ENCODE data around the gene FEM1A. TPM values are rescaled to one million over a fixed set of nuclear protein-coding genes. Genes with fewer than 3 reads are reported as not detected.
"Not testable (repeated sequence)": the region's sequence is repeated elsewhere in the genome, so short reads cannot be mapped to it uniquely, and the experiment has no call there.

The FEM1A gene
- total RNA-seq, 1 experiment from 2014 or later = 17.7 TPM

GRCh38 chr19:4776436-4777211 is 14.9 kb upstream of the FEM1A start:
- BruUV-seq (replicated peaks) = no TSS peak
- H3K36me3 ChIP-seq (ENCODE audit: control insufficient read depth in 1 of 2, insufficient read depth in 2 of 2, low read length in 2 of 2) = no peaks in the 10 kb centered on the region
- no peak for ATAC-seq
- H3K9me2 ChIP-seq (ENCODE audit: insufficient read depth) = no peaks in the 10 kb centered on the region
- H3K4me2 ChIP-seq (ENCODE audit: low read length) = no peak overlapping the region
- no peaks in the 10 kb centered on the region for H3K79me2 ChIP-seq (ENCODE audit: insufficient read depth, low read length)
- H3K27me3 ChIP-seq (ENCODE audit: insufficient read depth, low read length) = 0 out of 2 replicates have a peak, but pooled peaks cover 4% of the 10 kb centered on the region
- no peak for TF ChIP-seq CEBPB (IDR thresholded peaks at IDR 0.05; ENCODE audit: low read depth)
- no peak for TF ChIP-seq MAX (IDR thresholded peaks at IDR 0.05)
- TF ChIP-seq REST (IDR thresholded peaks at IDR 0.05; ENCODE audit: low read depth) = no peak
- no peak for TF ChIP-seq SRF (IDR thresholded peaks at IDR 0.05; ENCODE audit: low read depth)
- no peak for TF ChIP-seq POLR2A (IDR thresholded peaks at IDR 0.05; ENCODE audit: borderline replicate concordance, extremely low read depth, insufficient read depth, insufficient read length)
- TF ChIP-seq ATF3 (IDR thresholded peaks at IDR 0.05) = no peak
- TF ChIP-seq ZNF274 (IDR thresholded peaks at IDR 0.05; ENCODE audit: low read depth, low read length) = no peak
- intact Hi-C loops (cut with micrococcal nuclease) = no loop called here
- peaks cover 0 to 5% of the 10 kb centered on the region in 2 experiments; a peak in 1 of 4 replicates for H3K9me3 ChIP-seq (ENCODE audit: control insufficient read depth in 1 of 2, insufficient read depth in 1 of 2, low read depth in 1 of 2, low read length in 2 of 2)
- no peak overlapping the region for H3K27ac ChIP-seq (ENCODE audit: low read depth, low read length)
- no peak overlapping the region for H3K9ac ChIP-seq (ENCODE audit: low read length)
- H3K4me1 ChIP-seq (ENCODE audit: control insufficient read depth in 1 of 2, insufficient read depth in 2 of 2, low read length in 2 of 2) = peaks cover 10 to 21% of the 10 kb centered on the region in 2 experiments
- ChIA-PET POLR2A (no interaction called here), RAD21 (ENCODE audit: low non-redundant PET in 1 of 2, low total read pairs in 2 of 2, uncharacterized antibody in 2 of 2, unreplicated experiment in 2 of 2) (no interaction called here), CTCF (no interaction called here)
- no peak overlapping the region for H2AFZ ChIP-seq (ENCODE audit: low read depth, low read length, poor library complexity, severe bottlenecking)
- H4K20me1 ChIP-seq (ENCODE audit: insufficient read depth) = no peaks in the 10 kb centered on the region
- no peak overlapping the region for H3K4me3 ChIP-seq (replicated peaks in 1 of 2; ENCODE audit: low read depth in 1 of 2, low read length in 2 of 2)
- no peak for DNase-seq (ENCODE audit: low read depth, low spot score)

- BruUV-seq (replicated peaks); POLR2A ChIA-PET; H3K4me3 ChIP-seq (replicated peaks in 1 of 2; ENCODE audit: low read depth in 1 of 2, low read length in 2 of 2); H3K9me3 ChIP-seq (ENCODE audit: control insufficient read depth in 1 of 2, insufficient read depth in 1 of 2, low read depth in 1 of 2, low read length in 2 of 2); H2AFZ ChIP-seq (ENCODE audit: low read depth, low read length, poor library complexity, severe bottlenecking); intact Hi-C loops (cut with micrococcal nuclease); ATAC-seq; H3K9ac ChIP-seq (ENCODE audit: low read length); H4K20me1 ChIP-seq (ENCODE audit: insufficient read depth); H3K79me2 ChIP-seq (ENCODE audit: insufficient read depth, low read length); H3K27me3 ChIP-seq (ENCODE audit: insufficient read depth, low read length); H3K9me2 ChIP-seq (ENCODE audit: insufficient read depth); H3K4me2 ChIP-seq (ENCODE audit: low read length); H3K27ac ChIP-seq (ENCODE audit: low read depth, low read length); DNase-seq (ENCODE audit: low read depth, low spot score); H3K36me3 ChIP-seq (ENCODE audit: control insufficient read depth in 1 of 2, insufficient read depth in 2 of 2, low read length in 2 of 2): not testable (repeated sequence)
- H3K4me1 ChIP-seq (ENCODE audit: control insufficient read depth in 1 of 2, insufficient read depth in 2 of 2, low read length in 2 of 2) = peaks cover 5 to 17% of the 10 kb centered on the region in 2 experiments
- CTCF ChIA-PET = interaction anchor here (1.1 kb wide), 1 partner anchor 13 kb away, joined by 3 read pairs; no protein-coding TSS in a partner anchor
- RAD21 ChIA-PET (ENCODE audit: low non-redundant PET in 1 of 2, low total read pairs in 2 of 2, uncharacterized antibody in 2 of 2, unreplicated experiment in 2 of 2) = interaction anchor here in 1 of 2 experiments (0.7 kb wide), 1 partner anchor 8 kb away, joined by 3 read pairs; no protein-coding TSS in a partner anchor
These were observed 13.4 kb upstream of the FEM1A start for GRCh38 chr19:4778124-4778523.
